Measurements from ENCODE around the gene PLA2G2F.

PLA2G2F gene

DNA sequence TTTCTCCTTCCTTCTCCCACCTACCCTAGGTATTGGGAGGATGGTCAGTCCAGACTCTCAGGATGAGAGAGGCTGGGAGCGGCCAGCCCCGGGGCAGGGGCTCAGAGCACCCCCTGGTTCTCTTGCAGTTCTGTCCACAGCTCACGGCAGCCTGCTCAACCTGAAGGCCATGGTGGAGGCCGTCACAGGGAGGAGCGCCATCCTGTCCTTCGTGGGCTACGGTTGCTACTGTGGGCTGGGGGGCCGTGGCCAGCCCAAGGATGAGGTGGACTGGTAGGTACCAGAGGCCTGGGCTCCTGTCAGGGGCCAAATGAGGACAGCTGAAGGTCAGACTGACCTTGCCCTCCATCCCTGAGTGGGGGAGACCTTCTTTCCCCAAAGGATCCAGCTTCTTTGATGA lies 4.2 kb downstream of the PLA2G2F start:
- CTCF ChIA-PET: interaction anchor here (1.6 to 2.8 kb wide), 2 partner anchors 9 to 225 kb away, joined by 6 to 19 read pairs; no protein-coding TSS in a partner anchor
- no peak overlapping the region for H3K4me3 ChIP-seq (ENCODE audit: low read depth, low read length)
- TF ChIP-seq, protein P1, sequence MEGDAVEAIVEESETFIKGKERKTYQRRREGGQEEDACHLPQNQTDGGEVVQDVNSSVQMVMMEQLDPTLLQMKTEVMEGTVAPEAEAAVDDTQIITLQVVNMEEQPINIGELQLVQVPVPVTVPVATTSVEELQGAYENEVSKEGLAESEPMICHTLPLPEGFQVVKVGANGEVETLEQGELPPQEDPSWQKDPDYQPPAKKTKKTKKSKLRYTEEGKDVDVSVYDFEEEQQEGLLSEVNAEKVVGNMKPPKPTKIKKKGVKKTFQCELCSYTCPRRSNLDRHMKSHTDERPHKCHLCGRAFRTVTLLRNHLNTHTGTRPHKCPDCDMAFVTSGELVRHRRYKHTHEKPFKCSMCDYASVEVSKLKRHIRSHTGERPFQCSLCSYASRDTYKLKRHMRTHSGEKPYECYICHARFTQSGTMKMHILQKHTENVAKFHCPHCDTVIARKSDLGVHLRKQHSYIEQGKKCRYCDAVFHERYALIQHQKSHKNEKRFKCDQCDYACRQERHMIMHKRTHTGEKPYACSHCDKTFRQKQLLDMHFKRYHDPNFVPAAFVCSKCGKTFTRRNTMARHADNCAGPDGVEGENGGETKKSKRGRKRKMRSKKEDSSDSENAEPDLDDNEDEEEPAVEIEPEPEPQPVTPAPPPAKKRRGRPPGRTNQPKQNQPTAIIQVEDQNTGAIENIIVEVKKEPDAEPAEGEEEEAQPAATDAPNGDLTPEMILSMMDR (IDR thresholded peaks at IDR 0.05; ENCODE audit: insufficient read depth, low read length, missing control alignments): no peak
- no peak for DNase-seq (ENCODE audit: low read depth, low spot score)
- POLR2A ChIA-PET: no interaction called here

DNA sequence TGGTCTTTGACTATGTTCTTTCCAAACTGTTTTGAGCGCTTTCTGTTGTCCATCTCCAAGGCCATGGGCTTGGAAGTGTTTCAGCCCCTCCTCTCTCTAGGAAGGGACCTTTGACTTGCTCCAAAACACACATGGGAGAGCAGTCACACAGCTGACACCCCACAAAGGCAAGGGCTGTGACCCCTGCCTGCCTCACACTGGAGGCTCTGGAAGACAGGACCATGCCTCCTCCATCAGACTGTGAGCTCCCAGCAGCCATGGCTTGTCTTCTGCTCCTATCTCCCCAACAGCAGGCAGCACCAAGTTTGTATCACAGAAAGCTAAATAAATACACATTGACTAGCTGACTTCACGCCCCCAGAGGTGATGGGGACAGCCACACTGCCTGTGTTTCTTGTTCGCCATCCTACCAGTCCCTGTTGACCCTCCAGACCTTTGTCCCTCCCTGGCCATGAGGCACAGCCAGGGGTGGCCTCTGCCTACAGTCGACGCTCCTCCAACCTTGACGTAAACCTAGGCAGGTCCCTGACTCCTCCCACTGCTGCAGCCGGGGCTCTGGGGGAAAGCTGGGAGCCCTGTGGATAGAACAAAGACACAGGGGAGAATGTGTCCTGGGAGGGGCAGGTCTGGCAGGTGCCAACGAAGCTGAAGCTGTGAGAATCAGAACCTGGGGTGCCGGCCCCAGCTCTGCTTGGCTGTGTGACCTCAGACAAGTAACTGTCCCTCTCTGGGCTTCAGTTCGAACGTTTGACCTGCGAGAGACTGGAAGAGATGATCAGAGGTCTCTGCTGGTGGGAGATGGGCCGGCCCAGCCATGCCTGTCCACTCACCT lies 4.8 kb downstream of the PLA2G2F start:
- CTCF ChIA-PET: interaction anchor here (1.6 to 2.8 kb wide), 2 partner anchors 9 to 226 kb away, joined by 6 to 19 read pairs; no protein-coding TSS in a partner anchor
- TF ChIP-seq, protein P1 (IDR thresholded peaks at IDR 0.05; ENCODE audit: insufficient read depth, low read length, missing control alignments): no peak
- POLR2A ChIA-PET: no interaction called here
- H3K4me3 ChIP-seq (ENCODE audit: low read depth, low read length): no peak overlapping the region
- no peak for DNase-seq (ENCODE audit: low read depth, low spot score)

GRCh38 chr1:20147846-20148570 lies 8.9 kb downstream of the PLA2G2F start:
- CTCF ChIA-PET: interaction anchor here (0.7 to 3.7 kb wide), 5 partner anchors 46 to 386 kb away, joined by 3 to 22 read pairs (median 4); no protein-coding TSS in a partner anchor
- POLR2A ChIA-PET: no interaction called here
- H3K4me3 ChIP-seq (ENCODE audit: low read depth, low read length): no peak overlapping the region
- no peak for DNase-seq (ENCODE audit: low read depth, low spot score)
- TF ChIP-seq, protein P1 (IDR thresholded peaks at IDR 0.05; ENCODE audit: insufficient read depth, low read length, missing control alignments): no peak

DNA sequence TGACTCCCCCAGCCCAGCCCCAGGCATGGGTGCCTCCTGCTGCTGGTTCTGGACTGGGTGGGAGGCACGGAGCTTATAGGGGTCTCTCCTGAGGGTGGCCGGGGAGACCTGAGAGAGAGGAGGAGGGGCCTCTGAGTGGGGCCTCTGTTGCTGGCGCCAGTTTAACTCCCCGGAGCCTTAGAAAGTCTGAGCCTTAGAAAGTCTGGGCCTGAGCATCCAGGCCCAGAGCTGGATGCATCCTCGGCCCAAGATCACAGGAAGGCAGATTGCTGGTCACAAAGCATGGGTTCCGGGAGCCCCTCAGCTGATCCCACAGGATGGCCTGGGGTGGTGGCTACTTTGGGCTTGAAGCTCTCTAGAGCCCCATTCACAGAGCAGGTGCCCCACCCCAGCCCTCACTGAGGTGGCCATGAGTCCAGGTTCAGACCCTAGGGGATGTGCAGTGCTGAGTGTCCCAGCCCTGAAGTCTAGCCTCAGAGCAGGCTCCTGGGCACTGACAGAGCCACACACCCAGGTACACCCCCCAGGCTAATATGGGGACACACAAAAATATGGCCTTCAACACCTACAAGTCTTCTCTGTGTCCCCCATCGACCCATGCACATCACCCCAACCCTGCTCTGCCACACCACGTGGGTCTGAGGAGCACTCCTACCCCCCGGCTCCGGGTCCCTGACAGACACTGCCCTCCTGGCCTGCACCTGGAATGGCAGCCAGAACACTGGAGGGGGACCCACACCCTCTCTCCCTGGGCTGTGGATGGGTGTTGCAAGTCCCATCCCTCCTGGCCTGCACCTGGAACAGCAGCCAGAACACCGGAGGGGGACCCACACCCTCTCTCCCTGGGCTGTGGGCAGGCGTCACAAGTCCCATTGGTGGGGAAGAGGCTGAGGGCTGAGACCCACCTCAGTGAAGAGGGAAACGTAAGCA lies 9.7 kb downstream of the PLA2G2F start:
- TF ChIP-seq, protein P1 (IDR thresholded peaks at IDR 0.05; ENCODE audit: insufficient read depth, low read length, missing control alignments): no peak
- H3K4me3 ChIP-seq (ENCODE audit: low read depth, low read length): no peak overlapping the region
- POLR2A ChIA-PET: no interaction called here
- CTCF ChIA-PET: interaction anchor here (1.1 to 5.3 kb wide), 4 partner anchors 47 to 229 kb away, joined by 4 to 115 read pairs (median 17); no protein-coding TSS in a partner anchor
- DNase-seq (ENCODE audit: low read depth, low spot score): no peak

- no peak overlapping the region for H3K4me3 ChIP-seq (ENCODE audit: low read depth, low read length)
- TF ChIP-seq, protein P1 (IDR thresholded peaks at IDR 0.05; ENCODE audit: insufficient read depth, low read length, missing control alignments): no peak
- ChIA-PET POLR2A (no interaction called here), CTCF (interaction anchor here (3.7 to 5.3 kb wide), 3 partner anchors 46 to 230 kb away, joined by 22 to 115 read pairs (median 29); no protein-coding TSS in a partner anchor)
- DNase-seq (ENCODE audit: low read depth, low spot score): no peak
Measured at GRCh38 chr1:20149601-20150325, 10.6 kb downstream of the PLA2G2F start.

Data from AG04449 (cell line).